GM21390 (cell line): ENCODE data around the gene SIRPB1.
"Not testable (repeated sequence)": the region's sequence is repeated elsewhere in the genome, so short reads cannot be mapped to it uniquely, and the experiment has no call there.

Source experiments
- ATAC-seq: cut with Tn5 transposase; IDR thresholded peaks from one replicate; pipeline ENCODE4 v1.9.1; 2021; ENCODE audit not compliant: unreplicated experiment

SIRPB1 gene

GRCh38 chr20:1637226-1637625 lies 17.4 kb upstream of the SIRPB1 start:
- ATAC-seq = no peak

- ATAC-seq = no peak
Observed at GRCh38 chr20:1636621-1637020, 16.8 kb upstream of the SIRPB1 start.

DNA sequence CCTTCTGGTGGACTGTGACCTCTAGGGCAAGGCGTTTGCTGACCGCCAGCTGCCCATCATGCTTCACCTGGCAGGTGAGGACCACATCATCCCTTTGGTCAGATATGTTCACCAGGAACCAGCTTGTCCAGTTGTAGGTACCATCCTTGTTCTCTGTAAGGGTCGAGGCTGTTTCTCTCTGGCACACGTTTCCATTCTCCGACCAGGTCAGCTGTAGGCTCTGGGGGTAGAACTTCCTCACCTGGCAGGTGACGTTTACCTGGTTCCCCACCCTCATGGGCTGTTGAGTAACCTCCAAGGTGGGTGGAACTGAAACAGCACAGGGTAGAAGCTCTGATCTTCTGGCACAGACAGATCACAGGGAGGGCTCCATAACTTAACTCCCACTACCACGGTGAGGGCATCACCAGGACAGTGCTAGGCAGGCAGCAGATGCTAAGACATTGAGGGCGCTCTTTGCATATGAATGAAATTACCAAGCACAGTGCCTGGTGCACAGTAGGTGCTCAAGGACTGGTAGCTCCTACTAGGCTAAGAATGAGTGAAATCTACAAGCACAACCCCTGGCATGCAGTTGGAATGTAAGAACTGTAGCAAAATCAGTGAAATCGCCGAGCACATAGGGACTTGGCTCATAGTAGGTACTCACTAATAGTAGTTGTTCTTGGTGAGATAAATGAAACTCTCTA lies 15.6 kb upstream of the SIRPB1 start:
- ATAC-seq = no peak

- ATAC-seq = no peak
Observed at GRCh38 chr20:1633535-1633934, 13.7 kb upstream of the SIRPB1 start.

DNA sequence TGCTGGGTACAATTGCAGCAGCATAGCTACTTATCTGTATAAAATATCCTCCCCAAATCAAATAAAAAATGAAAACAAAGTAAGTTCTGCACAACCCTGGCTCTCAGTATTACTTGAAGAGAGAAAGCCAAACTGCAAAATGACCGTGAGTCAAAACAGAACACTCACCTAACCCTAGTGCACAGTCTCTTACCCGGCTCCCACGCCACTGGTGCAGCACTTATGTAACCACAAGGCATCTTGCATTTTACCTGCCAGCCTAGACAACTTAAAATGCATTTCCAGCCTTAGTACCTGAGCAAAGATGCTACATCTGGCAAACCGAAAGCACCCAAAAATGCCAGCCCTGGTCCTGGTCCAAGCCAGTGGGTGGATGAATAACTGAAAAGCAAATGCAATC lies 12.4 kb upstream of the SIRPB1 start:
- no peak for ATAC-seq

- no peak for ATAC-seq
Observed at GRCh38 chr20:1631309-1632151, 11.7 kb upstream of the SIRPB1 start.

- ATAC-seq = no peak
Observed at GRCh38 chr20:1630186-1630585, 10.4 kb upstream of the SIRPB1 start.

GRCh38 chr20:1629321-1629720 lies 9.5 kb upstream of the SIRPB1 start:
- ATAC-seq = no peak

- ATAC-seq = no peak
Observed at GRCh38 chr20:1628621-1629020, 8.8 kb upstream of the SIRPB1 start.

- no peak for ATAC-seq
Observed at GRCh38 chr20:1627200-1627550, 7.4 kb upstream of the SIRPB1 start.

DNA sequence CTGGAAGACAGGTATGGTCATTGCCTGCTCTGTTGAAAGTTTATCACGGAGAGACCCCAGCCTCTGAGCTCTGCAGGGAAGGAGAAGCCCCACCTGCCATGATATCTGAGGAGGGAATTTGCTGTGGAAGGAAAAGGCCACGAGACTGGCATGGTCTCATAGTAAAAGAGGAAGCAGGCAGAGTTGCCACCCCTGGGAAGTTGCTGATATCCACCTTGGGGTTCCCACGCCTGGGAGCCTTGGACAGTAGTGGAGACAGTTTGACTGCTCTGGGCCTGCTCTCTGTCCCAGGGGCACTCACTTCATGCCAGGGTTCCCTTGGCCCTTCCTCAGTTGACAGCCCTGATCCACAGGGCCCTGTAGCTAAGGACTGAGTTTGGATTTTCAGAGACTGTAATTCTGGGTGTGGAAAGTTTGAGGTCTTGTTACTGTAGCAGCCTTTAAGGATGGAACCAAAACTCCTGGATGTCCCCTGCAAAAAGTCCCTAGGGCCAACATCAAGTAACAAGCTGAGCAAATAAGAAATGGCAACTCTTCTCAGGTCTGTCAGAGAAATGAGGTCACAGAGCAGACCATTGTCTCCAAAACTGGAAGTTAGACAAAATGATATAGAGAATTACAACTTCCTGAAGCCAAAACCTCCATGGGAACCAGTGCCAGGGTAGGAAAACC lies 6.9 kb upstream of the SIRPB1 start:
- ATAC-seq = no peak

DNA sequence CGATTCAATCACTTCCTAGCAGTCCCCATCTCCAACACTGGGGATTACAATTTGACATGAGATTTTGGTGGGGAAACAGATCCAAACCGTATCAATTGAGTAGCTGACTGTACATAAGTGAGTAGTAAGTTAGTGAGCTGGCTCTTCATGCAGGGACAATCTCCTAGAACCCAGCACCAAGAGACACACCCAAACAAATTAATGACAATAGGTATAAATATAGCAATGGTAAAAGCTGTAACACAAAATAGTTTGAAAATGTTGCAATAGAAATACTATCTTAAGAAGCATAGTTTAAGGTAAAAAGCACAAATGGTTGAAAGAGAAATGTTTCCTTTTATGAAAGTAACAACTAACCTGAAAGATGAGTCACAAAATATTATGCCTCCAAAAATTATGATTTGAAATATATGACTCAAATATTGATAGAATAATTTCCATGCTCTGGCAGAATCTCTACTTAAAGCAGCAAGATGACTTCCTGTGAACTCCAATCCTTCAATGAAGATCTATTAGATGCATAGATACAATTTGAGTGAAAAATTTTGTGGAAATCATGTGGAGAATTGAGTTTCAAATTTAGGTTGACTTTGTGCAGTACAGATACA lies 5.4 kb upstream of the SIRPB1 start:
- no peak for ATAC-seq

DNA sequence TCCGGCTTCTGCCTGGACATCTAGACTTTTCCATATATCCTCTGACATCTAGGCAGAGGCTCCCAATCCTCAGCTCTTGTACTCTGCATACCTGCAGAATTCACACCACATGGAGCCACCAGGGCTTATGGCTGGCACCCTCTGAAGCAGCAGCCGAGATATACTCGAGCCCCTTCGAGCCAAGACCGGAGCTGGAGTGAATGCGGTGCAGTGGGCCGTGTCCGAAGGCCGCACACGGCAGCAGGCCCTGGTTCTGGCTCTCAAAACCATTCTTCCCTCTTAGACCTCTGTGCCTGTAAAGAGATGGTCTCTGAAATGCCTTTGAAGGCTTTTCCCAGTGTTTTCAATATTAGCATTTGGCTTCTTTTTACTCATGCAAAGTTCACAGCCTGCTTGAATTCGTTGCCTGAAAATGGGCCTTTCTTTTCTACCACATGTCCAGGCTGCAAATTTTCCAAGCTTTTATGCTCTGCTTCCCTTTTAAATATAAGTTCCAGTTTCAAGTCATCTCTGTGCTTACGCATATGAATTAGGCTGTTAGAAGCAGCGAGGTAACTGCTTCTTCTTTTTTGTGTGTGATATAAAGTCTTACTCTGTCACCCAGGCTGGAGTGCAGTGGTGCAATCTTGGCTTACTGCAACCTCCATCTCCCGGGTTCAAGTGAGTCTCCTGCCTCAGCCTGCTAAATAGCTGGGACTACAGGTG lies 3.8 kb upstream of the SIRPB1 start:
- ATAC-seq = no peak

DNA sequence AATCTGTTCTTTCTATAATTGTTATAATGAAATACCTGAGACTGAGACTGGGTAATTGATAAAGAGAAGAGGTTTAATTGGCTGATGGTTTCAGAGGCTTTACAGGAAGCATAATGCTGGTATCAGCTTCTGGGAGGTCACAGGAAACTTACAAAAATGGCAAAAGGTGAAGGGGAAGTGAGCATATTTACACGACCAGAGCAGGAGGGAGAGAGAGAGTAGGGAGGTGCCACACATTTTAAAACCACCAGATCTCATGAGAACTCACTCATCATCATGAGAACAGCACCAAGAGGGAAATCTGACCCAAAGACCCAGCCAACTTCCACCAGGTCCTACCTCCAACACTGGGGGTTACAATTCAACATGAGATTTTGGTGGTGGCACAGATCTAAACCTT lies 2.6 kb upstream of the SIRPB1 start:
- no peak for ATAC-seq

GRCh38 chr20:1621316-1621715 lies 1.5 kb upstream of the SIRPB1 start:
- no peak for ATAC-seq

DNA sequence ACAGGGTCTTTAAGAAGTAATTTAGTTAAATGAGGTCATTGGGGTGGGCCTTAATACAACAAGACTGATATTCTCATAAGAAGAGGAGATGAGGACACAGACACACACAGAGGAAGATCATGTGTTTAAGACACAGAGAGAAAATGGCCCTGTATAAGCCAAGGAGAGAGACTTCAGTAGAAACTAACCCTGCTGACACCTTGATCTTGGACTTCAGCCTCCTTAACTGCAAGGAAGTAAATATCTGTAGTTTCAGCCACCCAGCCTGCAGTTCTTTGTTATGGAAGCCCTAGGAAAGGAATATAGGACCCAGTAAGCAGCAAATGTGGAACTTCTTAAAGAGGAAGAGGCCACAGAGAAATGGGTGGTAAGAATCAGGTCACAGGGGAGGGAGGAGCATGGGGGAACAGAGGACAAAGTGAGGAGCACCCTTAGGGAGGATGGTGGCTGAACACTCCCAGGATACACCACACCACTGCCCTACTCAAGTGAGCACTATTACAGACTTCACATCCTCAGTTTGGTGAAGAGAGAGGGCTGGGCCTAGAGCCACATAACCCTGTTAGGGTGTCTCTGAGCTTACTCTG lies 762 bp downstream of the SIRPB1 start:
- ATAC-seq = no peak

DNA sequence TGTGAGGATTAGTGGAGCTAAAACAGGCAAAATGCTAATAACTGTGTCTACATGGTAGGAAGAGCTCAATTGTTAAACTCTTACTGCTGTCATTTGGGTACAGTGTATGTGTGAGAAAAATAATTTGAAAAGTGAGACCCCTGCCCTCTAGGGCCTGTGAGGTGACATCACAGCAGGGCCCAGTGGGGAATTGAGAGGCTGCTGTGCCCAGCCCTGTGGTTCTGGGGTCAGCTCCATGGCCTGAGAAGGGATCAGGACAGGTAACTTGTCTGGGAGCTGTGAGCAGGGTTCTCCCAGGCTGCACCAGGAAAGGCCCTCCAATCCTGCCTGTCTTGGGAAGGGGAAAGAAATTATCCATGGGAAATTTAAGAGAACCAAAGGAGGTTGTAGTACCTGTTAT lies 1.3 kb downstream of the SIRPB1 start:
- ATAC-seq = no peak

- ATAC-seq = no peak
Observed at GRCh38 chr20:1616858-1617434, 2.9 kb downstream of the SIRPB1 start.

- not testable (repeated sequence) for ATAC-seq
Observed at GRCh38 chr20:1610404-1610803, 9.4 kb downstream of the SIRPB1 start.

DNA sequence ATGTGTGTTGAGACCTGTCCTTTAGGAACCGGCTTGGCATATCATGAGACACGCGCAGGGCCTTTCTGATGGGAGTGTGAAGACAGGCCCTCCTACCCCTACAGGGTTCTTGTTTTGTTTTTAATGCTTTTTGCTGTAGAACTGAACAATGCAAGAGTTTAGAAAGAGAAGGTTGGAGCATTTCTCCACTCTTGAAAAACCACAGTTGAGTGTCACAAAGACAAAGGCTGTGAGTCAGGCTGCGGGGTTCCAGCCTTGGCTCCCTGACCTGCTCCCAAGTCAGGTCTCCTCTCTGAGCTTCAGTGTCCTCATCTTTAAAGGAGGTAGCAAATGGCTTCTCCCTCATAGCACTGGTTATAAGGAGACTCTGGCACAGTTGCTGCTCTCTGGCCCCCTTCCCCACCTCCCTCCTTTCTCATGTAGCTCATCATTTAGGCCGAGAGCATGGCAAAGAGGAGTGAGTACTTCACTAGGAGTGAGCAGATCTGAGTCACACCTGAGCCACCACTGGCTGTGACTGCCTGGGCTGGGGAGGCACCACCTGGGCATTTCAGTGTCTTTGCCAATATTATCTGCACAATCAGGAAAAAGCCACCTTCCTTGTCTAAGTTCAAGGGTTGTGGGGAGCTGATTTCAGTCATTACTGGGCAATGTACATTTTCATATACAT lies 11.0 kb downstream of the SIRPB1 start:
- ATAC-seq = not testable (repeated sequence)
